ENCODE data around the gene CTDSPL2. TPM values are rescaled to one million over a fixed set of nuclear protein-coding genes. Genes with fewer than 3 reads are reported as not detected.

The CTDSPL2 gene
- polyA plus RNA-seq (2011; rRNA removed) (43.8 and 59.6 TPM in 2 replicates), polyA minus RNA-seq (2011; rRNA and poly(A)+ RNA removed) (77.1 and 86.7 TPM in 2 replicates)

- Histone ChIP-seq H3K9me3 (ENCODE audit: control insufficient read depth, insufficient read depth, low read length) (no peaks in the 10 kb centered on the region), H3K4me3 (ENCODE audit: low read depth, low read length) (peak within 1 kb of the TSS; percentile 96), H3K27me3 (ENCODE audit: control insufficient read depth, insufficient read depth, low read length) (no peaks in the 10 kb centered on the region), H3K27ac (ENCODE audit: low read depth, low read length) (peak within 1 kb of the TSS; percentile 100)
- CTCF ChIA-PET = interaction anchor here (0.6 to 5.8 kb wide), 24 partner anchors 9 to 555 kb away, joined by 3 to 36 read pairs (median 3); partner anchors contain the start of gene GOLM2
- POLR2A ChIA-PET = interaction anchor here (0.5 to 2.5 kb wide), 15 partner anchors 9 to 605 kb away, joined by 3 to 18 read pairs (median 4); partner anchors contain the start of genes EIF3J and GOLM2
- TF ChIP-seq CTCF (IDR thresholded peaks at IDR 0.05; ENCODE audit: low read depth, low read length) = 0 out of 2 replicates have a peak, but pooled peaks have one; percentile 43
- peak; percentile 98 for DNase-seq (ENCODE audit: low read depth, low spot score)
Observed at GRCh38 chr15:44426975-44427755, at the start of gene CTDSPL2. CTDSPL2 (plus strand) TSS chr15:44427629; CDS start chr15:44459015, 31,386 bp downstream.

GRCh38 chr15:44381236-44381635 lies 46.2 kb upstream of the CTDSPL2 start:
- no peak overlapping the region for H3K27ac ChIP-seq (ENCODE audit: low read depth, low read length)
- no peaks in the 10 kb centered on the region for H3K27me3 ChIP-seq (ENCODE audit: control insufficient read depth, insufficient read depth, low read length)
- CTCF ChIA-PET = no interaction called here
- POLR2A ChIA-PET = no interaction called here
- H3K4me3 ChIP-seq (ENCODE audit: low read depth, low read length) = no peak overlapping the region
- no peak for TF ChIP-seq CTCF (IDR thresholded peaks at IDR 0.05; ENCODE audit: low read depth, low read length)
- DNase-seq (ENCODE audit: low read depth, low spot score) = no peak
- no peaks in the 10 kb centered on the region; the same call in 1 of the 2 replicates for H3K9me3 ChIP-seq (ENCODE audit: control insufficient read depth, insufficient read depth, low read length)

GRCh38 chr15:44385344-44385942 lies 42.0 kb upstream of the CTDSPL2 start:
- Histone ChIP-seq H3K27ac (ENCODE audit: low read depth, low read length) (peak overlapping the region; percentile 55), H3K9me3 (ENCODE audit: control insufficient read depth, insufficient read depth, low read length) (no peaks in the 10 kb centered on the region), H3K4me3 (ENCODE audit: low read depth, low read length) (no peak overlapping the region), H3K27me3 (ENCODE audit: control insufficient read depth, insufficient read depth, low read length) (no peaks in the 10 kb centered on the region)
- no peak for TF ChIP-seq CTCF (IDR thresholded peaks at IDR 0.05; ENCODE audit: low read depth, low read length)
- POLR2A ChIA-PET = interaction anchor here (0.6 to 1.2 kb wide), 3 partner anchors 41 to 104 kb away, joined by 4 to 5 read pairs (median 4); no protein-coding TSS in a partner anchor
- DNase-seq (ENCODE audit: low read depth, low spot score) = no peak
- CTCF ChIA-PET = interaction anchor here (0.6 to 1.6 kb wide), 2 partner anchors 41 to 85 kb away, joined by 3 to 4 read pairs; no protein-coding TSS in a partner anchor

GRCh38 chr15:44394062-44394461 lies 33.4 kb upstream of the CTDSPL2 start:
- Histone ChIP-seq H3K9me3 (ENCODE audit: control insufficient read depth, insufficient read depth, low read length) (no peaks in the 10 kb centered on the region), H3K4me3 (ENCODE audit: low read depth, low read length) (no peak overlapping the region), H3K27me3 (ENCODE audit: control insufficient read depth, insufficient read depth, low read length) (no peaks in the 10 kb centered on the region), H3K27ac (ENCODE audit: low read depth, low read length) (no peak overlapping the region)
- CTCF ChIA-PET = interaction anchor here (0.6 to 1.1 kb wide), 2 partner anchors 96 to 107 kb away, joined by 3 read pairs; no protein-coding TSS in a partner anchor
- POLR2A ChIA-PET = interaction anchor here (0.9 kb wide), 1 partner anchor 26 kb away, joined by 3 read pairs; no protein-coding TSS in a partner anchor
- DNase-seq (ENCODE audit: low read depth, low spot score) = no peak
- TF ChIP-seq CTCF (IDR thresholded peaks at IDR 0.05; ENCODE audit: low read depth, low read length) = no peak

Measured in AG04450 (cell line).